GM18502 (cell line): ENCODE measurements around the gene PRAMEF33.
"Not testable (repeated sequence)": the region's sequence is repeated elsewhere in the genome, so short reads cannot be mapped to it uniquely, and the experiment has no call there.

Source experiments
- ATAC-seq: cut with Tn5 transposase; IDR thresholded peaks from one replicate; pipeline ENCODE4 v1.9.1; 2021; ENCODE audit warnings: mild to moderate bottlenecking; ENCODE audit not compliant: unreplicated experiment, poor library complexity

Gene PRAMEF33

GRCh38 chr1:13303239-13303638 lies at the start of gene PRAMEF33:
Gene PRAMEF33 (plus strand): TSS chr1:13303539. CDS start chr1:13305955, 2,416 bp downstream.
- ATAC-seq = not testable (repeated sequence)

DNA sequence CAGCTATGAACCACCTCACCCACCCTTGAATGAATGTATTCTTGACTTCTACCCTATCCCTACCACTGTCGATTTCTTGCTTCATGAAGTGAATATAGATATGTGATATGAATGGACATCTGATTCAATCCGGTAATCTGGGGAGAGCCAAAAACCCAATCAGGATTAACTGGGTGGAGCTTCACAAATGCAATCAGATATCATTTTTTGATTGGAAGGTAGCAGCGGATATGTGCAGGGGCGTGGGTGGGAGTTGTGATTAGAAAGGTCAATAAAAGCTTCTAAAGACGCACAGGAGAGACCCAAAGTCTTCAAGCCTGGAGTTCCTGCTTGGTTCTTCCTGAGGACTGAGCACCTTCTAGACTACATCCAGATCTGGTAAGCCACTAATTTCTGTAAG lies 49.4 kb upstream of the PRAMEF33 start, which contains the start of gene PRAMEF5:
Gene PRAMEF5 (plus strand): TSS at position 301 of the 400 bp plus-strand sequence. CDS start 5,071 bp downstream, outside the sequence.
- not testable (repeated sequence) for ATAC-seq

DNA sequence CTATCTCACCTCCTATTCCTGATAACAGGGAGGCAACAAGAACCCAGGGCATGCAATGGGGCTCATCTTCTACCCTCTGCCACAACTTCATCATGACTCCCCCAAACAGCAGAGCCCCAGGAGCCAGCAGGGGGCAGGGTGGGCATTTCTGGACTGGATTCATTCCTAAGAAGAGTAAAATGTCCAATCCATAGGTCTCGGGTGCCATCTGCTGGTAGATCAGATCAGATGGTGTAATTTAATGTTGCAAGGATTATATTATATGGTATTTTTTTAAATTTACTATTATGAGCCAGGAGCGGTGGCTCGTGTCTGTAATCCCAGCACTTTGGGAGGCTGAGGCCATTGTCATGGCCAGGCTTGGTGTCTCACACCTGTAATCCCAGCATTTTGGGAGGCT lies 38.2 kb upstream of the PRAMEF33 start:
- not testable (repeated sequence) for ATAC-seq

DNA sequence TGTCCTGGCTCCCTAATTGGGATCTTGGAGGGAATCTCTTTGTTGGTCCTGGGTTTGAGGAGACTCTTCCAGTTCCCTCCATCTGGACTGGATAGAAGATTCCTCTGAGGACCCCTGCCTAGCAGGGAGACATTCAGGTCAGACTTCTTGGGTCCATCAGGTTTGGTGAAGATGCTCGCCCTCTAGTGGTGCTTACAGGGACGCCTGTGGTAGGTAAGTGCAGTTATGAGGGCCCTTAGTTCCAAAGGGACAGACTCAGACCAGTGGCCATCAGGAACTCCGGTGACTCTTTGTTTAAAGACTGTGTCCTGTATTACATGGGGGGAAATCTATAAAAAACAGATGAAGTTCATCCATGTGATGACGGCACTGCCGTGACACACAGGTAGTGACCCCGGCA lies 26.3 kb upstream of the PRAMEF33 start:
- ATAC-seq = not testable (repeated sequence)

- ATAC-seq = not testable (repeated sequence)
Observed at GRCh38 chr1:13279617-13280016, 23.7 kb upstream of the PRAMEF33 start.

DNA sequence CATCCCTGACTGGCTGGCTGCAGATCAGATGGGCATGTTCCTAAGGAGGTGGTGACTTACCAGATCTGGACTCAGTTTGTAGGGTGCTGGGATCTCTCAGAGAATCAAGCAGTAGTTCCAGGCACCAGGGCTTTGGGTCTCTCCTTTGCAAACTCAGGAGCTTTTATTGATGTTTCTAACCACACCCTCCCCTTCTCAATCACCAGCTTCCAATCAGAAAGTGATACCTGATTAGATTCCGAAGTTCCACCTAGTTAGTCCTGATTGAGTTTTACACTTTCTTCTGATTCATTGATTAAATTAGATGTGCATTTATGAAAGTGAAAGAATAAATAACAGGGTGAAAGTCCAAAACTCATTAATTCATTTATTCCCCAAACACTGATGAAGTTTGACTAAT lies 18.3 kb upstream of the PRAMEF33 start, which contains the start of gene PRAMEF8:
Gene PRAMEF8 (minus strand): TSS at position 101 of the 400 bp plus-strand sequence. CDS start 1,046 bp downstream, outside the sequence.
- ATAC-seq = not testable (repeated sequence)

DNA sequence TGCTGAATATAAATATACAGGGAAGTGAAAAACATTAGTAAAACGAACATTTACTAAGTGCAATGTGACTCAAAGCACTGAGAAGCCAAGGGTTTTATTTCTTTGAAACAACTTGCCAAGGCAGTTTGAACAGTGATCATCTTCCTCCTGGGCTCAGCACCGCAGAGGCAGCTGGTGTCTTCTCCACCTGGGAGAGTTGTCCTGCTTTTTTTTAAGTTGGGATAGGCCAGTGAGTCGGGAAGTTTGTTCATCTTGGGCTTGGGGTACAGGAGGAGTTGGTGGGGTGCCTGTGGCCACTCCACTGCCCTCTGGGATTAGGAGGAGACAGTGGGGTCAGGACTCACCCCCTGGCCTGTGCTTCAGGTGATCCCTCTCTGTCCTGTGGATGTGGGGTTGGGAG lies 14.3 kb upstream of the PRAMEF33 start:
- ATAC-seq = not testable (repeated sequence)

- ATAC-seq = not testable (repeated sequence)
Observed at GRCh38 chr1:13297216-13297931, 6.0 kb upstream of the PRAMEF33 start.

DNA sequence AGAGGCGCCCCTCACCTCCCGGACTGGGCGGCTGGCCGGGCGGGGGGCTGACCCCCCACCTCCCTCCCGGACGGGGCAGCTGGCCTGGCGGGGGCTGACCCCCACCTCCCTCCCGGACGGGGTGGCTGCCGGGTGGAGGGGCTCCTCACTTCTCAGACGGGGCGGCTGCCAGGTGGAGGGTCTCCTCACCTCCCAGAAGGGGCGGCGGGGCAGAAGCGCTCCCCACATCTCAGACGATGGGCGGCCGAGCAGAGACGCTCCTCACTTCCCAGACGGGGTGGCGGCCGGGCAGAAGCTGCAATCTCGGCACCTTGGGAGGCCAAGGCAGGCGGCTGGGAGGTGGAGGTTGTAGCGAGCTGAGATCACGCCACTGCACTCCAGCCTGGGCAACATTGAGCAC lies 4.6 kb upstream of the PRAMEF33 start:
- not testable (repeated sequence) for ATAC-seq

- not testable (repeated sequence) for ATAC-seq
Observed at GRCh38 chr1:13302197-13302596, 1.1 kb upstream of the PRAMEF33 start.

- ATAC-seq = not testable (repeated sequence)
Observed at GRCh38 chr1:13315281-13315680, 11.9 kb downstream of the PRAMEF33 start, which contains the start of gene PRAMEF15. Gene PRAMEF15 (plus strand): TSS chr1:13315581. CDS start chr1:13318408, 2,827 bp downstream.

DNA sequence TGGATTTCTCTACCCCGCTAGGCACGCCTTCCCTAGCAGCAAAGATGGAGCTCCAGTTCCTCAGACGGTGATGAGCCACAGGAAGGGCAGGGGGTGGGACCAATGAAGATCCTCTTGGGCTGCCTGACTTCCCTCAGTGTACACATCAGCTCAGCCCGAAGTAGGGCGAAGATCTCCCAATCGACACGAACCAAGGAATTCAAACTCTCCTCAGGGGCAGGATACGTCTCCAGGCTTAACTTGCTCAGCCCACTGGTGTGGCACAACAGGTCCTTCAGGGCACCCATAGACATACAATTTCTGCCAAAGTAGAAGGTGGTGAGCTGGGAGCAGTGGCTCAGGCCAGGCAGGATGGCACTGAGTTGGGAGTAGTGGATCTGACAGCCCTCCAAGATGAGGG lies 39.2 kb downstream of the PRAMEF33 start:
- not testable (repeated sequence) for ATAC-seq

GRCh38 chr1:13347034-13347433 lies 43.7 kb downstream of the PRAMEF33 start, which contains the start of gene PRAMEF14:
Gene PRAMEF14 (minus strand): TSS chr1:13347134. CDS start chr1:13345314, 1,820 bp downstream.
- ATAC-seq = not testable (repeated sequence)

DNA sequence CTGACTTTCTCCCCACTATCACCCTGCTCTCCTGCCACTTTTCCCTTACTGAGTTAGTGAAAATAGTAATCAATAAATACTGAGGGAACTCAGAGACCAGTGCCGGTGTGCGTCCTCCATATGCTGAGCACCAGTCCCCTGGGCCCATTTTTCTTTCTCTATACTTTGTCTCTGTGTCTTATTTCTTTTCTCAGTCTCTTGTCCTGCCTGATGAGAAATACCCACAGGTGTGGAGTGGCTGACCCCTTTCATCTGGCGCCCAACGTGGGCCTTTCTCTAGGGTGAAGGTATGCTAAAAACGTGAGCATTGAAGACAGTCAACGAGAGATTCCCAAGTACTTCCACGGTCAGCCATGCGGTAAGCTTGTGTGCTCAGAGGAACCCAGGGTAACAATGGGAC lies 50.1 kb downstream of the PRAMEF33 start:
- not testable (repeated sequence) for ATAC-seq

- not testable (repeated sequence) for ATAC-seq
Observed at GRCh38 chr1:13354475-13354874, 51.1 kb downstream of the PRAMEF33 start.

DNA sequence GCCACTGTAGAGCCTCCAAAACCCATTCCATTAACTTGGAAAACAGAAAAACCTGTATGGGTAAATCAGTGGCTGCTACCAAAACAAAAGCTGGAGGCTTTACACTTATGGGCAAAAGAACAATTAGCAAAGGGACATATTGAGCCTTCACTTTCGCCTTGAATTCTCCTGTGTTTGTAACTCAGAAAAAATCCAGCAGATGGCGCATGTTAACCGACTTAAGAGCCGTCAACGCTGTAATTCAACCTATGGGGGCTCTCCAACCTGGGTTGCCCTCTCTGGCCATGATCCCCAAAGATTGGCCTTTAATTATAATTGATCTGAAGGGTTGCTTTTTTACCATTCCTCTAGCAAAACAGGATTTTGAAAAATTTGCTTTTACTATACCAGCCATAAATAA lies 53.4 kb downstream of the PRAMEF33 start:
- ATAC-seq = not testable (repeated sequence)
